Activated CD8-positive, alpha-beta memory T cell treated with anti-CD3 and anti-CD28 coated beads, Interleukin-2, amount 50 U/mL, for 48 hours (primary cell): ENCODE measurements around the gene NYAP2.
A peak's percentile ranks its signal among the peaks of the same experiment; 100 is the strongest.

ENCODE experiments used
- DNase-seq: peaks from one replicate; pipeline ENCODE4 v3.0.0-alpha.2; 2020

The NYAP2 gene

GRCh38 chr2:225636558-225636957, 237.0 kb downstream of the NYAP2 start:
- DNase-seq, result no peak

DNA sequence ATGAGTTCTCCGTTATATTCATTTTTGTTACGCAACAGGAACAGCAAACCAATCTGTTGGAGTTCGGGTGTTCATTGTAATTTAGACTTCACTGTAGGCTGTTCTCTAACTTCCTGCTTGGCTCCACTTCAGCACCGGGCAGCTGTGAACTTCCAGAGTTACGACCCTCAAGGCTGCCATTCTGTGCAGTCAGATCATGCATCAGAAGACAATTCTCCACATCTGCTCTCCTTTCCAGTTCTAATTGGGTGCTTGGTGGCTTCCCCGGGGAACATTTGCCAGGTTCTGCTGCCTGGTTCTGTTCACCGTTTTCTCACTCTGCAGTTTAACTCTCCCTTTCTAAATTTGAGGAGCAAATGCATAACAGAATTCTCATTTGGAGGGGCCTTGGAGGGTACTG, 237.7 kb downstream of the NYAP2 start:
- no peak for DNase-seq

DNA sequence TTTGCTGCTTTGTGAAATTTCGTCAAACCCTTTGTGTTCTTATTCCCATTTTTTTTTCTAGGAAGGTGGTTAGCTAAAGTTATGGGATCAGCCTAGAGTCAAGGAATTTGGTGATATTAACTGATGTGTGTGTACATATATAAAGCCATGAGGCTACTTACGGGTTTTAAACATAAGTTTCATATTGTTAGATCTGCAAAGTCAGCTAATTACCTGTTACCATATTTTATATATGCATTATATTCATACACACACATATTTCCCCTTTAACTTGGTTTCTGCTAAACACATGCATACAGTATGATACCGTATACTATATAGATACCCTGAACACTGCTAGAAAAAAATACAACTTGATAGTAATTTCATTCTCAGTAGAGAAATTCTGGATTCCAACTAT, 241.0 kb downstream of the NYAP2 start:
- DNase-seq, result no peak

DNA sequence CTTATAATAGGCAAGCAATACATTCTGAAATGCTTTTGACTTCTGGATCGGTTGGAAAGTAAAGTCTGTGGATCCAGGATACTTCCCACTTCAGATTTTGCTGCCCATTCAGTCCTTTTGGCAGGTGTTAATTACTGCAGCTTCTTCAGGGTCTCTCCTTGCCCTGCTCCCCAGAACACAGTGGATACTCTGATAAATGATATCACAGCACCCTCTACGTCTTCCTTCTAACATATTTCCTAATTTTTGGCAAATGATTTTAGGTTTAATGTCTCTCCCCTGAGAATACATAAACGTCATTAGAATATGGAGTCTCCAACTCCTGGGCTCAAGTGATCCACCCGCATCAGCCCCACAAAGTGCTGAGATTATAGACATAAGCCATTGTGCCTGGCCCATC, 249.8 kb downstream of the NYAP2 start:
- no peak for DNase-seq

DNA sequence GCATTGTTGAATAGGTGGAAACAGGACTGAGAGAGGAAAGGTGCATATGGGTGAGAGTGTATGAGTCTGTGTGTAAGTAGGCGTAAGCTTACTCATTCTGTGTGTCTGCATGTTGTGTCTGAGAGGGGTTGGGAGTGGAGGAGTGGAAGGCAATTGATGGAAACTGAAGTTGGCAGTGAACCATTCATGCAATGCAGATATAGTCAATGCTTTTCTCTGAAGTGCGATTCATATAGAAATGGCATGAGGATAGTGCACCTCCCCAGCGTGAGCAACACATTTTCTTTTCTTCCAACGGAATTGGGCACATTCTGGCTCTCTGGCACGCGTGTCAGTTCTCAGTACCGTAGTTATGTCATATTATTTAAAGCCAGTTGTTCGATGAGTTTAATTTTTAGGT, 250.5 kb downstream of the NYAP2 start:
- no peak for DNase-seq

DNA sequence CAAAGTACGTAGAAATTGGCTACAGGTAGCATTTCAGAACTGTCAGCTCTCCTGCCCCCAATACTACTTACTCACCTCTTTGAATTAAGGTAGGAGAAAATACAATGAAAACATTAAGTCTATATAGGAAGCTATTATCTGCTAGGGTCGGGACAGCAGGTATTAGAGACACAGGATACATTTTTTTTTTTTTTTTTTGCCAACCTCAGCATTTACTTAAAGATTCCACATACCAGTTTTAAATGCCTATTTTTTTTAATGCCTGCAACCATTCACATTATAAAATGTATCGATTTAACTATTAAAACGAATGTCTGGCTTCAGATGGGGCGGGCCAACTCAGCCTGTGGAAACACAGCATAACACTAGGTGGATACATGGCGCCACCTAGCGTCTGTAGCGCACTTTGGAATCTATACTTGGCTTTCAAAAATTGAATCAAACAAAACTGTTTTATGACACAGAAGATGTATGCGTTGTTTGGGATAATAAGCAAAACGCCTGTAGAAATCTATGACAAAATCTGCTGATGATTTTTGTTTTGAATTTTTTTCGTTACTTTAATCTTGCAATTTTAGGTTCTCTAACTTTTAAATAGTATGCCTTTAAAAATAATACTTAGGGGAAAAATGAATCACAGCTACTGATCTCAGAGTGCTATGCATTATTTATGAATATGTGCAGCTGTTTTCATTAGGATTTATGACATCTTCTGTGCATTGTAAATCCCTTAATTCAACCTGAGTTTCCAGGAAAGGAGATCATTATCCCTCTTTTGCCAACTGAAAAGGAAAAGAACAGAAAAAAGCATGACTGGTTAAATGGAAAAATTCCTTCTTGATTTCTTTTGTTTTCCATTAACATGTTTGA, 261.0 kb downstream of the NYAP2 start:
- DNase-seq, result peak; percentile 89

DNA sequence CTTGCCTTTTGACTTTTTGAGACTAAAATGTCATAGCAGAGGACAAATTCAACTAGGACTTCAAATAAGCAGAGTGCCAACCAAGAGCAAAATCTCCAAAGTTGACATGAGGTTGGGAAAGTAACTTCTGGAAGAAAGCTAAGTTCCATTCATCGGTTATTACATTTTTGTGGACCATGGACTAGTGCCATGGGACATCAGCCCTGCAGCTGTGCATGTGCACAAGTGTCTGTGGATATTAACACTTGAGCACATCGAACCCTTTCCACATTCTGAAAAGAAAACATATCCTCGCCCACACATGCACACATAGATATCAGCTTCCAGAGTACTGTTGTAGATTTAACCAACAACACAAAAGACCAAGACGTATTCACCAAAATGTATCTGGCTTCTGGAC, 262.6 kb downstream of the NYAP2 start:
- DNase-seq, result no peak

- DNase-seq, result no peak
Observed at GRCh38 chr2:225667445-225667844, 267.9 kb downstream of the NYAP2 start.

DNA sequence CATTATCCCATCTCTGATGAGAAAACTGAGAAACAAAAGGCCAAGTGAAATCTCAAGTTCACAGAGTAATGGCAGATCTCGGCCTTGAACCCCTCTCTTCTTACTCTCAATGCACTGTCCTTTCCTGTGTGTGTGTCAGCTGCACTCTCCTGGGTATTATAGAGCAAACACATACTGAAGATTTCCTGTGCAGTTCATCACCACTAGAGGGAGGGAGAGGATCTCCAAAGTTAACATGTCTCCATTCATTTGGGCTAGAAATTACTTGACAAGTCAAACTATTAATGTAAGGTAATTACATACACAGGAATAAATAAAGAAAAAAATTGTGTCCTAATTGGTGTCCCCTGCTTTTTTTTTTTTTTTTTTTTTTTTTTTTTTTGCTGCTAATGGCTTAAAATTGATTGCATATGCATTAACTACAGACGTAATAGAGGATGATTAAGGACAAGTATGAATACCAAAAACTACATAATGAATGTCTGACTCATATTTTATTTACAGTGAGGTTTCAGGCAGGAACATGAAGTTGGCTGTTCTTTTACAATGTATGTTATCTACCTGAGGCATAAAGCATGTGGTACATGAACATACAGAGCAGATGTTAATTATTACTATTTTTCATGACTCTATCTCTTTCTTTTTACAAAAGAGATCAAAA, 269.2 kb downstream of the NYAP2 start:
- DNase-seq, result no peak

DNA sequence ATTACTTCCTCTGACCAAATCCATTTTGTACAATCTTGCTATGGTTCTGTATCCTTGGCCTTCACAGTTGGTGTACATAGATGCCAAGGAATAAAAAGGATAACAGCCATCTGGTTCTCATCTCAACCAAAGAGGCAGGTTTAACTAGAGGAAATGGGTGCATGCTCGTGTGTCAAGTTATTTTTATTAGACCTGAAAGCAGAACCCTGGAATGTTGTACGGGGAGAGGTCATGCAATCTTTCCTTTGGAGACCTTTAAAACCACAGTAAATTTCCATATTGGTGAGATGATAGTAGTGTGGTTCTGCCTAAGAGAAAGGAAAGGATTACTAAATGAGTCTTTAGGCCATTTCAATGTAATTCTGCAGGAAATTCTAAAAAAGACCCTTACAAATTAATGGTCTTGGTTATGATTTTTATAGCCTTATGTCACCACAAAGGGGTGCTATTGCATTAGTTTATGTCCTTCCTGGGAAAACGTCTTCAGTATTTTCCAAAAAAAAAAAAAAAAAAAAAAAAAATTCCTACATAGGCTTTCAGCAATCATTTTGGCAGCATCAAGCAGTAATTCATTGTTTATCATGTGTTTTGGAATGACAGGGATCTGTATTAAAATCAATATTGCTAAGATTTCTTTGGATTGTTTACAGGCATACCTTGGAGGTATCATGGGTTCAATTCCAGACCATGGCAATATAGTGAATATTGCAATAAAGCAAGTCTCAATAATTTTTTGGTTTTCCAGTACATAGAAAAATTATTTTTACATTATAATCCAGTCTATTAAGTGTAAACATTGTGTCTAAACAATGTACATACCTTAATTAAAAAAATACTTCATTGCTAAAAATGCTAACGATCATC, 270.8 kb downstream of the NYAP2 start:
- no peak for DNase-seq

GRCh38 chr2:225678792-225679191, 279.3 kb downstream of the NYAP2 start:
- no peak for DNase-seq

DNA sequence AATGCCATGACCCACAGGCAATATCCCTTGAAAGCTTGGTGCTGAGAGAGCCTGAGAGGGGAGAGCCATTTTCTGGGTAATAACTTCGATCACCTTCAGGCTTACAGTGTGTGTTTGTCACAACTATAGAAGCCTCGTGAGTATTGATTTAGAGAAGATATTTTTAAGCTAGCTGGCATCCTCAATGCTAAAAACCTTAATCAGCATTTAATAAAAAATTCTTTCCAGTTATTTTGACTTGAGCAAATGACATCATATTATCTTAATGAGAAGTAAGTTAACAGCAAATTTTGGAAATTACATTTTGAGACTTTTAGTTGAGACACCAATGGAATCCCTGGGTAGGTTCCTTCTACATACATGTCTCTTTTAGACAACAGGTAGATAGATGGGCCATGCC, 283.7 kb downstream of the NYAP2 start:
- DNase-seq, result no peak

- no peak for DNase-seq
Observed at GRCh38 chr2:225690153-225690552, 290.6 kb downstream of the NYAP2 start.

GRCh38 chr2:225691711-225692110, 292.2 kb downstream of the NYAP2 start:
- no peak for DNase-seq

GRCh38 chr2:225693259-225693658, 293.7 kb downstream of the NYAP2 start:
- DNase-seq, result no peak

DNA sequence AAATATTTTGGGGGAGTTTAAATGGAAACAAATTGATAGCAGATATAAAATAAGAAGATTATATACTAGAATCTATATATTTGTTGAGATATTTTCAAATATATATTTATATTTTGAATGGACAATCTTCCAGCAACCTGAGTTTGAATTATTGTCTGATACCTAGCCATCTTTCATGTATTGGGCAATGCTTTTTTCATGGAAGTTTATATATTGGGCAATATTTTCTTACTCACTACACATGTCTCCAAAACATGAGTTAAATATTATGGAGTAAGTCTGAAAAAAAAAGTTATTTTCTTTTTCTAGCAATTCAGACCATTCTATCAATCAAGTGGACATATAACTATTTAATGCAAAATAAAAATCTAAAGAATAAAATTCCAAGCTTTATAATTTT, 295.2 kb downstream of the NYAP2 start:
- no peak for DNase-seq

GRCh38 chr2:225697936-225698335, 298.4 kb downstream of the NYAP2 start:
- no peak for DNase-seq
